WTC11 (cell line): ENCODE results near the gene TRPV2. TPM values are rescaled to one million over a fixed set of nuclear protein-coding genes. Genes with fewer than 3 reads are reported as not detected.

Experiments used
- ATAC-seq: fragments of 200-7000 bp; cut with Tn5 transposase; 2 replicates; pipeline ENCODE4 v1.10.0; 2021; ENCODE audit warnings: mild to moderate bottlenecking, moderate library complexity
- CTCF ChIA-PET: fragments of 300-600 bp; sonication (Branson Sonifier 250); formaldehyde crosslinking; loops from one replicate; lab custom pipeline; 2021; ENCODE audit warnings: antibody characterized with exemption; lab: Charles Lee
- POLR2A ChIA-PET: fragments of 350-600 bp; sonication (Branson Sonifier 250); formaldehyde crosslinking; loops from one replicate; lab custom pipeline; 2021; ENCODE audit warnings: antibody characterized with exemption; lab: Charles Lee
- DNase-seq: peaks from one replicate; pipeline ENCODE4 v3.0.0; 2021; ENCODE audit warnings: low spot score
- H3K27ac Mint-ChIP-seq: 2 replicates; pipeline ENCODE4 v1.8.0; 2021; ENCODE audit warnings: mixed read lengths
- H3K27me3 Mint-ChIP-seq: 2 replicates; pipeline ENCODE4 v1.8.0; 2021; ENCODE audit warnings: low read depth, mild to moderate bottlenecking, moderate library complexity, mixed read lengths
- H3K36me3 Mint-ChIP-seq: 2 replicates; pipeline ENCODE4 v1.8.0; 2021; ENCODE audit warnings: mixed read lengths
- H3K4me1 Mint-ChIP-seq: 2 replicates; pipeline ENCODE4 v1.8.0; 2022; ENCODE audit warnings: mixed read lengths
- H3K4me3 Mint-ChIP-seq: 2 replicates; pipeline ENCODE4 v1.8.0; 2021; ENCODE audit warnings: mild to moderate bottlenecking, moderate library complexity, mixed read lengths
- H3K9me3 Mint-ChIP-seq: 2 replicates; pipeline ENCODE4 v1.8.0; 2021; ENCODE audit warnings: mixed read lengths
- ATF1 ChIP-seq: sonication (generic); formaldehyde crosslinking; IDR thresholded peaks from 2 replicates; pipeline ENCODE4 v1.8.1; 2023; ENCODE audit warnings: mild to moderate bottlenecking, moderate library complexity, missing genetic modification reagents
- CREM ChIP-seq: sonication (generic); formaldehyde crosslinking; IDR thresholded peaks from 2 replicates; pipeline ENCODE4 v1.8.1; 2022; ENCODE audit warnings: mild to moderate bottlenecking, missing genetic modification reagents, moderate library complexity
- IRF1 ChIP-seq: sonication (generic); formaldehyde crosslinking; IDR thresholded peaks from 2 replicates; pipeline ENCODE4 v1.8.0; 2023; ENCODE audit warnings: missing genetic modification reagents
- JAZF1 ChIP-seq: fragments of 250-450 bp; sonication (Bioruptor Pico); IDR thresholded peaks from 2 replicates; pipeline ENCODE4 v1.9.0; 2021; ENCODE audit warnings: moderate library complexity, mild to moderate bottlenecking, inconsistent platforms
- JUN ChIP-seq: sonication (generic); formaldehyde crosslinking; IDR thresholded peaks from 2 replicates; pipeline ENCODE4 v1.8.0; 2023; ENCODE audit warnings: mild to moderate bottlenecking, missing genetic modification reagents
- MYBL2 ChIP-seq: sonication (generic); formaldehyde crosslinking; IDR thresholded peaks from 2 replicates; pipeline ENCODE4 v1.8.1; 2023; ENCODE audit warnings: mild to moderate bottlenecking, moderate library complexity, missing genetic modification reagents
- NFATC4 ChIP-seq: fragments of 250-450 bp; sonication (Bioruptor Pico); IDR thresholded peaks from 2 replicates; pipeline ENCODE4 v1.9.0; 2021; ENCODE audit warnings: mild to moderate bottlenecking
- NFYB ChIP-seq: sonication (generic); formaldehyde crosslinking; conservative IDR thresholded peaks from 2 replicates; pipeline ENCODE4 v1.8.0; 2022; ENCODE audit warnings: low read depth, missing genetic modification reagents
- NR2C2 ChIP-seq: sonication (generic); formaldehyde crosslinking; IDR thresholded peaks from 2 replicates; pipeline ENCODE4 v1.8.0; 2022; ENCODE audit warnings: mild to moderate bottlenecking, missing genetic modification reagents
- SMAD4 ChIP-seq: sonication (generic); formaldehyde crosslinking; IDR thresholded peaks from 2 replicates; pipeline ENCODE4 v1.8.0; 2022; ENCODE audit warnings: mild to moderate bottlenecking, missing genetic modification reagents
- SOX15 ChIP-seq: fragments of 250-450 bp; sonication (Bioruptor Pico); IDR thresholded peaks from 2 replicates; pipeline ENCODE4 v1.9.0; 2021; ENCODE audit warnings: mild to moderate bottlenecking
- TEAD4 ChIP-seq: sonication (generic); formaldehyde crosslinking; IDR thresholded peaks from 2 replicates; pipeline ENCODE4 v1.8.0; 2022; ENCODE audit warnings: mild to moderate bottlenecking, missing genetic modification reagents
- ZNF317 ChIP-seq: sonication (generic); formaldehyde crosslinking; IDR thresholded peaks from 2 replicates; pipeline ENCODE4 v1.8.1; 2023; ENCODE audit warnings: low read depth, mild to moderate bottlenecking, moderate library complexity, missing genetic modification reagents, borderline replicate concordance
- ZNF396 ChIP-seq: fragments of 250-450 bp; sonication (Bioruptor Pico); IDR thresholded peaks from 2 replicates; pipeline ENCODE4 v1.8.0; 2021; ENCODE audit warnings: mild to moderate bottlenecking, moderate library complexity, borderline replicate concordance
- ZNF671 ChIP-seq: fragments of 250-450 bp; sonication (Bioruptor Pico); IDR thresholded peaks from 2 replicates; pipeline ENCODE4 v1.8.0; 2021; ENCODE audit warnings: mild to moderate bottlenecking
- ZSCAN18 ChIP-seq: fragments of 250-450 bp; sonication (Bioruptor Pico); IDR thresholded peaks from 2 replicates; pipeline ENCODE4 v2.1.2; 2022; ENCODE audit warnings: mild to moderate bottlenecking, moderate library complexity
- total RNA-seq: library from RNA; stranded (reverse); gene quantifications from 3 replicates; pipeline ENCODE4 v1.2.3, GENCODE V29; 2021
- TF ChIP-seq, protein P1 (sequence below): fragments of 250-450 bp; sonication (Bioruptor Pico); IDR thresholded peaks from 2 replicates; pipeline ENCODE4 v1.8.0; 2021; ENCODE audit warnings: mild to moderate bottlenecking
- TF ChIP-seq, protein P2 (sequence below): sonication (generic); formaldehyde crosslinking; IDR thresholded peaks from 2 replicates; pipeline ENCODE4 v1.8.1; 2023; ENCODE audit warnings: mild to moderate bottlenecking, missing genetic modification reagents
- TF ChIP-seq, protein P3 (sequence below): fragments of 250-450 bp; sonication (Bioruptor Pico); conservative IDR thresholded peaks from 2 replicates; pipeline ENCODE4 v1.9.0; 2021; ENCODE audit warnings: mild to moderate bottlenecking
- TF ChIP-seq, protein P4 (sequence below): sonication (generic); formaldehyde crosslinking; IDR thresholded peaks from 2 replicates; pipeline ENCODE4 v1.8.1; 2023; ENCODE audit warnings: mild to moderate bottlenecking, moderate library complexity, missing genetic modification reagents
- TF ChIP-seq, protein P5 (sequence below): sonication (generic); formaldehyde crosslinking; IDR thresholded peaks from 2 replicates; pipeline ENCODE4 v1.8.1; 2023; ENCODE audit warnings: mild to moderate bottlenecking, missing genetic modification reagents, moderate library complexity
- TF ChIP-seq, protein P6 (sequence below): sonication (generic); formaldehyde crosslinking; IDR thresholded peaks from 2 replicates; pipeline ENCODE4 v1.8.0; 2022; ENCODE audit warnings: mild to moderate bottlenecking, missing genetic modification reagents

Gene TRPV2
- total RNA-seq, 1 experiment from 2014 or later = 3.5 TPM

DNA sequence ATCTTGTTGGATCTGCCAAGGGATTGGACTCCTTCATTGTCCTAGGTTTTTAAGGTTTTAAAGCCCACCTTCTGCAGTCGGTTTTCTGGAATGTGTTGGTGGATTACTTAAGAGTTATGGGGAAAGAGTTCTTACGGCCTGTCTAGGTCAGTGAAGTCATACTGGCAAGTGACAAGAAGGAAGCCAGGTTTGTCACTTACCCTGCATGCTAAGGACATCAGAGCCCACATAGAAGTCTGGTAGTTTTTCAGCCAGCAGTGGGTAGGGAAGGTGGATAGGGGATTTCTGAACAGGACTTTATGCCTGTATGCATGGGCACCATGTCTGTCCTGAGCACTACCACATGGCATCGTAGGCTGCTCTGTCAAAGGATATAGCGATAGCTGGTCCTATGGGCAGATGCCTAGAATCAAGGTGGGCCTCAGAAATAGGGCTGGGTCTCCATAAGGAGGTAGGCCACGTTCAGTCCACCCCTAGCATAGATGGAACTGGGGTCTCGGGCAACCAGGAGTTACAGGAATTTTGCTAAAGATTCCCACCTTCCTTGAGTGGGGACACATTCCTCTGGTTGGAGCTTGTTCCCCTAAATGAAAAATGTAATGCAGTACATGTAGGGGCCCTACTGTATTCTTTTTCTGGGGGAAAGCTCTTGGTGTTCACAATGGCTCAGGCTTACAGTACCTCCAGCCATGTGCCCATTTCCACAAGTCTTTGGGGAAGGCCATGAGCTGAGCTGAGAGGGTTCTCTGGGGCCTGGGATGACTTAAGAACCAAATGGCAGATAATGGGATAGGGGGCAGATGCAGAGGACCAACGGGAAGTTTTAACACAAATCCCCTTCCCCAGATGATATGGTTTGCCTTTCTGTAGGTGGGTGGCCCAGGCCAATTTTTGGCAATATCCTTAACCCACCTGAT lies 27.5 kb downstream of the TRPV2 start (continued):
- no peak for TF ChIP-seq SOX15 (CRISPR knock-in tag)
- TF ChIP-seq, protein P1, sequence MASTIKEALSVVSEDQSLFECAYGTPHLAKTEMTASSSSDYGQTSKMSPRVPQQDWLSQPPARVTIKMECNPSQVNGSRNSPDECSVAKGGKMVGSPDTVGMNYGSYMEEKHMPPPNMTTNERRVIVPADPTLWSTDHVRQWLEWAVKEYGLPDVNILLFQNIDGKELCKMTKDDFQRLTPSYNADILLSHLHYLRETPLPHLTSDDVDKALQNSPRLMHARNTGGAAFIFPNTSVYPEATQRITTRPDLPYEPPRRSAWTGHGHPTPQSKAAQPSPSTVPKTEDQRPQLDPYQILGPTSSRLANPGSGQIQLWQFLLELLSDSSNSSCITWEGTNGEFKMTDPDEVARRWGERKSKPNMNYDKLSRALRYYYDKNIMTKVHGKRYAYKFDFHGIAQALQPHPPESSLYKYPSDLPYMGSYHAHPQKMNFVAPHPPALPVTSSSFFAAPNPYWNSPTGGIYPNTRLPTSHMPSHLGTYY = peak; percentile 69; the same call in 1 of the 2 replicates
- TF ChIP-seq ZNF396 (CRISPR knock-in tag) = no peak
- no peak for TF ChIP-seq IRF1 (CRISPR knock-in tag)

- no peaks in the 10 kb centered on the region for H3K9me3 Mint-ChIP-seq
- peaks cover 53% of the 10 kb centered on the region for H3K4me1 Mint-ChIP-seq
- H3K27me3 Mint-ChIP-seq = no peaks in the 10 kb centered on the region
- no peak for DNase-seq
- ATAC-seq = peak; percentile 13
- no peak overlapping the region for H3K4me3 Mint-ChIP-seq
- ChIA-PET CTCF (interaction anchor here (0.7 to 3.8 kb wide), 9 partner anchors 10 to 80 kb away, joined by 3 to 20 read pairs (median 4); partner anchors contain the start of gene TRPV2), POLR2A (interaction anchor here (0.6 to 2.0 kb wide), 7 partner anchors 11 to 1733 kb away, joined by 3 to 9 read pairs (median 4); no protein-coding TSS in a partner anchor)
- H3K27ac Mint-ChIP-seq = peak overlapping the region; percentile 45
- H3K36me3 Mint-ChIP-seq = peaks cover 63% of the 10 kb centered on the region
- 0 out of 2 replicates have a peak, but pooled peaks have one; percentile 32 for TF ChIP-seq NR2C2 (CRISPR knock-in tag)
- TF ChIP-seq ZNF317 (CRISPR knock-in tag) = 0 out of 2 replicates have a peak, but pooled peaks have one; percentile 12
- no peak for TF ChIP-seq SMAD4 (CRISPR knock-in tag)
- TF ChIP-seq, protein P2, sequence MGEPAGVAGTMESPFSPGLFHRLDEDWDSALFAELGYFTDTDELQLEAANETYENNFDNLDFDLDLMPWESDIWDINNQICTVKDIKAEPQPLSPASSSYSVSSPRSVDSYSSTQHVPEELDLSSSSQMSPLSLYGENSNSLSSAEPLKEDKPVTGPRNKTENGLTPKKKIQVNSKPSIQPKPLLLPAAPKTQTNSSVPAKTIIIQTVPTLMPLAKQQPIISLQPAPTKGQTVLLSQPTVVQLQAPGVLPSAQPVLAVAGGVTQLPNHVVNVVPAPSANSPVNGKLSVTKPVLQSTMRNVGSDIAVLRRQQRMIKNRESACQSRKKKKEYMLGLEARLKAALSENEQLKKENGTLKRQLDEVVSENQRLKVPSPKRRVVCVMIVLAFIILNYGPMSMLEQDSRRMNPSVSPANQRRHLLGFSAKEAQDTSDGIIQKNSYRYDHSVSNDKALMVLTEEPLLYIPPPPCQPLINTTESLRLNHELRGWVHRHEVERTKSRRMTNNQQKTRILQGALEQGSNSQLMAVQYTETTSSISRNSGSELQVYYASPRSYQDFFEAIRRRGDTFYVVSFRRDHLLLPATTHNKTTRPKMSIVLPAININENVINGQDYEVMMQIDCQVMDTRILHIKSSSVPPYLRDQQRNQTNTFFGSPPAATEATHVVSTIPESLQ (CRISPR knock-in tag) = no peak
- peak; percentile 34; the same call in 1 of the 2 replicates for TF ChIP-seq JUN (CRISPR knock-in tag)
- peak; percentile 67; the same call in 1 of the 2 replicates for TF ChIP-seq MYBL2
- TF ChIP-seq TEAD4 (CRISPR knock-in tag) = no peak
- TF ChIP-seq, protein P3, sequence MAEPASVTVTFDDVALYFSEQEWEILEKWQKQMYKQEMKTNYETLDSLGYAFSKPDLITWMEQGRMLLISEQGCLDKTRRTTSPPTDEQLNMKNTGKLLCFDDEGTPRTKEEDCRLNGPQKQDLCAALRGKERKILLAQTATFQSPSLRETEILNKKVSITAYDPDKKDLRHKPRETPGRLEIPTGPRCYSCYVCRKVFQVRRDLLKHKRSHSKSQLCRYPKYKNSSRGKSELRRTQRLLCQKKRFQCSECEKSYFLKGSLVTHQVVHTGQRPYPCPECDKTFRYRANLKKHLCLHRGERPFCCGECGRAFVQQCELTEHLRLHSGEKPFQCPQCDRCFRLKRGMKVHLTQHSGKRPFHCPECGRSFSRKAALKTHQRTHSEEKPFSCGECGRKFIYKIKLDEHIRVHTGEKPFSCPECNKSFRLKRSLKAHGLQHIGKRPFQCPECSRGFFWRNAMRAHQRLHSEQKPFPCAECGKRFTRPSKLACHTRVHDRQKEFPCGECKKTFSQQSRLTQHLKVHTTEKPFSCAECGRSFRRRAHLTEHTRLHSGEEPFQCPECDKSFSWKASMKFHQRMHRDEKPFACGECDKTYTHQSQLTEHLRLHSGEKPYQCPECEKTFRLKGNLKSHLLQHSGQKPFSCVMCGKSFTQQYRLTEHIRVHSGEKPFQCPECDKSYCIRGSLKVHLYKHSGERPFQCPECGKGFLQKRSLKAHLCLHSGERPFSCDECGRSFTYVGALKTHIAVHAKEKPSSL = peak; percentile 74; the same call in 1 of the 2 replicates
- TF ChIP-seq, protein P4, sequence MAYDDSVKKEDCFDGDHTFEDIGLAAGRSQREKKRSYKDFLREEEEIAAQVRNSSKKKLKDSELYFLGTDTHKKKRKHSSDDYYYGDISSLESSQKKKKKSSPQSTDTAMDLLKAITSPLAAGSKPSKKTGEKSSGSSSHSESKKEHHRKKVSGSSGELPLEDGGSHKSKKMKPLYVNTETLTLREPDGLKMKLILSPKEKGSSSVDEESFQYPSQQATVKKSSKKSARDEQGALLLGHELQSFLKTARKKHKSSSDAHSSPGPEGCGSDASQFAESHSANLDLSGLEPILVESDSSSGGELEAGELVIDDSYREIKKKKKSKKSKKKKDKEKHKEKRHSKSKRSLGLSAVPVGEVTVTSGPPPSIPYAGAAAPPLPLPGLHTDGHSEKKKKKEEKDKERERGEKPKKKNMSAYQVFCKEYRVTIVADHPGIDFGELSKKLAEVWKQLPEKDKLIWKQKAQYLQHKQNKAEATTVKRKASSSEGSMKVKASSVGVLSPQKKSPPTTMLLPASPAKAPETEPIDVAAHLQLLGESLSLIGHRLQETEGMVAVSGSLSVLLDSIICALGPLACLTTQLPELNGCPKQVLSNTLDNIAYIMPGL (CRISPR knock-in tag) = peak; percentile 52; the same call in 1 of the 2 replicates
- TF ChIP-seq NFYB (CRISPR knock-in tag) = 0 out of 2 replicates have a peak, but pooled peaks have one; percentile 14
- TF ChIP-seq, protein P5, sequence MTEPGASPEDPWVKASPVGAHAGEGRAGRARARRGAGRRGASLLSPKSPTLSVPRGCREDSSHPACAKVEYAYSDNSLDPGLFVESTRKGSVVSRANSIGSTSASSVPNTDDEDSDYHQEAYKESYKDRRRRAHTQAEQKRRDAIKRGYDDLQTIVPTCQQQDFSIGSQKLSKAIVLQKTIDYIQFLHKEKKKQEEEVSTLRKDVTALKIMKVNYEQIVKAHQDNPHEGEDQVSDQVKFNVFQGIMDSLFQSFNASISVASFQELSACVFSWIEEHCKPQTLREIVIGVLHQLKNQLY (CRISPR knock-in tag) = peak; percentile 96
- peak; percentile 69; the same call in 1 of the 2 replicates for TF ChIP-seq ZNF671 (CRISPR knock-in tag)
- 0 out of 2 replicates have a peak, but pooled peaks have one; percentile 50 for TF ChIP-seq CREM (CRISPR knock-in tag)
- TF ChIP-seq NFATC4 = peak; percentile 92
- TF ChIP-seq, protein P6, sequence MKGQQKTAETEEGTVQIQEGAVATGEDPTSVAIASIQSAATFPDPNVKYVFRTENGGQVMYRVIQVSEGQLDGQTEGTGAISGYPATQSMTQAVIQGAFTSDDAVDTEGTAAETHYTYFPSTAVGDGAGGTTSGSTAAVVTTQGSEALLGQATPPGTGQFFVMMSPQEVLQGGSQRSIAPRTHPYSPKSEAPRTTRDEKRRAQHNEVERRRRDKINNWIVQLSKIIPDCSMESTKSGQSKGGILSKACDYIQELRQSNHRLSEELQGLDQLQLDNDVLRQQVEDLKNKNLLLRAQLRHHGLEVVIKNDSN (CRISPR knock-in tag) = peak; percentile 27; the same call in 1 of the 2 replicates
- TF ChIP-seq JAZF1 (CRISPR knock-in tag) = no peak
- TF ChIP-seq ATF1 (CRISPR knock-in tag) = peak; percentile 93
- no peak for TF ChIP-seq ZSCAN18 (CRISPR knock-in tag)
Measured at GRCh38 chr17:16443511-16444257, 28.3 kb downstream of the TRPV2 start.
